IMR-90 (cell line): ENCODE results near the gene FAM20B. TPM values are rescaled to one million over a fixed set of nuclear protein-coding genes. Genes with fewer than 3 reads are reported as not detected.

Source experiments
- ATAC-seq: fragments of 200-7000 bp; cut with Tn5 transposase; 2 replicates; pipeline ENCODE4 v1.9.1; 2020; ENCODE audit warnings: low read depth, mild to moderate bottlenecking, moderate library complexity
- BruUV-seq: library from RNA; stranded (reverse); fragments of 400-500 nt; replicated peaks from 2 replicates; lab custom pipeline; 2021; lab: Mats Ljungman, UMichigan
- CTCF ChIA-PET: fragments of 300-600 bp; formaldehyde crosslinking; extraction: SDS; loops from one replicate; lab custom pipeline; 2021; ENCODE audit warnings: antibody characterized with exemption; lab: Yijun Ruan, JAX
- POLR2A ChIA-PET: fragments of 300-600 bp; sonication (Branson Sonifier 250); formaldehyde crosslinking; loops from one replicate; lab custom pipeline; 2022; ENCODE audit warnings: antibody characterized with exemption; ENCODE audit not compliant: unreplicated experiment; lab: Charles Lee
- DNase-seq: peaks from one replicate; pipeline ENCODE4 v3.0.0; 2013
- H2AFZ ChIP-seq: replicated peaks from 2 replicates; pipeline ENCODE3; 2013; ENCODE audit warnings: low read length, mild to moderate bottlenecking; ENCODE audit not compliant: poor library complexity
- H2AK5ac ChIP-seq: 2 replicates; pipeline ENCODE4 v1.6.1; 2013; ENCODE audit warnings: low read depth, low read length, inconsistent platforms
- H2AK9ac ChIP-seq: replicated peaks from 2 replicates; pipeline ENCODE3; 2013; ENCODE audit warnings: mild to moderate bottlenecking, low read depth, low read length, moderate library complexity; ENCODE audit not compliant: poor library complexity
- H2BK120ac ChIP-seq: 2 replicates; pipeline ENCODE4 v1.6.1; 2013; ENCODE audit warnings: low read depth, low read length, inconsistent platforms
- H2BK15ac ChIP-seq: 3 replicates; pipeline ENCODE4 v1.6.1; 2013; ENCODE audit warnings: low read depth, low read length, inconsistent platforms
- H2BK20ac ChIP-seq: 2 replicates; pipeline ENCODE4 v1.6.1; 2013; ENCODE audit warnings: low read depth, mild to moderate bottlenecking, inconsistent platforms, low read length, moderate library complexity
- H2BK5ac ChIP-seq: 2 replicates; pipeline ENCODE4 v1.6.1; 2013; ENCODE audit warnings: mild to moderate bottlenecking, low read depth, low read length, inconsistent platforms; ENCODE audit not compliant: poor library complexity, severe bottlenecking
- H3K14ac ChIP-seq: replicated peaks from 2 replicates; pipeline ENCODE4 v1.6.1; 2013; ENCODE audit warnings: low read depth, low read length, inconsistent platforms
- H3K18ac ChIP-seq: 2 replicates; pipeline ENCODE4 v1.6.1; 2013; ENCODE audit warnings: low read depth, low read length, control low read depth
- H3K23ac ChIP-seq: 2 replicates; pipeline ENCODE4 v1.6.1; 2013; ENCODE audit warnings: low read depth, low read length, inconsistent platforms
- H3K27ac ChIP-seq: 2 replicates; pipeline ENCODE4 v1.5.1; 2013; ENCODE audit warnings: mild to moderate bottlenecking, control low read depth, low read length; ENCODE audit not compliant: insufficient read depth
- H3K27me3 ChIP-seq: 2 replicates; pipeline ENCODE4 v1.6.1; 2013; ENCODE audit warnings: low read length; ENCODE audit not compliant: control insufficient read depth, insufficient read depth
- H3K36me3 ChIP-seq: 2 replicates; pipeline ENCODE4 v1.6.1; 2013; ENCODE audit warnings: low read length, mixed read lengths; ENCODE audit not compliant: control insufficient read depth, insufficient read depth
- H3K4ac ChIP-seq: 2 replicates; pipeline ENCODE4 v1.6.1; 2013; ENCODE audit warnings: low read depth, low read length, inconsistent platforms
- H3K4me1 ChIP-seq: 2 replicates; pipeline ENCODE4 v1.6.1; 2013; ENCODE audit warnings: low read length, mixed read lengths; ENCODE audit not compliant: control insufficient read depth, insufficient read depth
- H3K4me2 ChIP-seq: 2 replicates; pipeline ENCODE4 v1.6.1; 2013; ENCODE audit warnings: low read depth, mild to moderate bottlenecking, control low read depth, low read length, moderate library complexity
- H3K4me3 ChIP-seq: 2 replicates; pipeline ENCODE4 v1.5.1; 2013; ENCODE audit warnings: low read depth, mild to moderate bottlenecking, control low read depth, low read length, moderate library complexity; ENCODE audit not compliant: insufficient read depth
- H3K56ac ChIP-seq: 2 replicates; pipeline ENCODE4 v1.6.1; 2013; ENCODE audit warnings: low read length, inconsistent platforms; ENCODE audit not compliant: insufficient read depth; ENCODE audit errors: extremely low read depth
- H3K79me1 ChIP-seq, 2 experiments: 2 replicates each; pipeline ENCODE4 v1.6.1; 2013; ENCODE audit warnings: low read length in 2 of 2, inconsistent platforms in 1 of 2, low read depth in 1 of 2
- H3K9ac ChIP-seq: 2 replicates; pipeline ENCODE4 v1.6.1; 2013; ENCODE audit warnings: low read depth, low read length, control low read depth
- H3K9me1 ChIP-seq: 2 replicates; pipeline ENCODE4 v1.6.1; 2013; ENCODE audit warnings: low read length, inconsistent platforms; ENCODE audit not compliant: insufficient read depth
- H3K9me3 ChIP-seq: 2 replicates; pipeline ENCODE4 v1.6.1; 2013; ENCODE audit warnings: low read length; ENCODE audit not compliant: control insufficient read depth, insufficient read depth
- H4K20me1 ChIP-seq: 2 replicates; pipeline ENCODE4 v1.6.1; 2013; ENCODE audit warnings: low read length, inconsistent platforms; ENCODE audit not compliant: insufficient read depth
- H4K5ac ChIP-seq: 2 replicates; pipeline ENCODE4 v1.6.1; 2013; ENCODE audit warnings: mild to moderate bottlenecking, low read depth, low read length, control low read depth
- H4K8ac ChIP-seq, 2 experiments: 2 replicates each; pipeline ENCODE4 v1.6.1; 2013; ENCODE audit warnings: low read depth in 2 of 2, low read length in 2 of 2, control low read depth in 1 of 2, inconsistent platforms in 1 of 2
- H4K91ac ChIP-seq: 2 replicates; pipeline ENCODE4 v1.6.1; 2013; ENCODE audit warnings: low read depth, low read length, inconsistent platforms; ENCODE audit not compliant: insufficient read depth
- CEBPB ChIP-seq: IDR thresholded peaks from 2 replicates; pipeline ENCODE4 v1.6.1; 2012; ENCODE audit warnings: low read depth, low read length, improper control_type of control experiment
- POLR2A ChIP-seq: IDR thresholded peaks from 2 replicates; pipeline ENCODE4 v1.6.1; 2012; ENCODE audit warnings: mild to moderate bottlenecking, low read depth, low read length
- WGBS, 2 experiments: methylation state at CpG; one replicate each; pipeline versions ENCODE4 v1.1.5 to v1.1.7; 2013; ENCODE audit warnings: missing lambda C conversion rate in 2 of 2; ENCODE audit not compliant: insufficient read length in 1 of 2; ENCODE audit errors: extremely low coverage in 2 of 2; 5-methylcytosine and 5-hydroxymethylcytosine counted together
- dilution Hi-C: fragments of 300-500 bp; cut with HindIII; formaldehyde crosslinking; loops from one replicate; pipeline ENCODE4 v1.14.3; 2018; ENCODE audit warnings: low sequenced_read_pairs; ENCODE audit not compliant: unreplicated experiment
- in situ Hi-C: fragments of 300-500 bp; cut with MboI; formaldehyde crosslinking; loops from 3 replicates; pipeline ENCODE4 v1.14.3; 2019; ENCODE audit warnings: low sequenced_read_pairs, inconsistent platforms, mixed read lengths
- intact Hi-C: fragments of 100-400 bp; cut with micrococcal nuclease; formaldehyde crosslinking; loops from 2 replicates; pipeline ENCODE4 v1.10.0; 2022
- polyA plus RNA-seq, 3 experiments: library from polyadenylated mRNA; depleted of rRNA; stranded (reverse); fragments of >200 nt; gene quantifications; 2 replicates each; pipeline ENCODE4 v1.2.3, GENCODE V29; 2012; ENCODE audit warnings: low replicate concordance in 1 of 3
- total RNA-seq: library from RNA; depleted of rRNA; stranded (reverse); fragments of >200 nt; gene quantifications from 2 replicates; pipeline ENCODE4 v1.2.3, GENCODE V29; 2012

The FAM20B gene
- total and polyA plus RNA-seq, 2 of the 4 experiments (the other 2 are of a cell fraction): 17.1 to 38.4 TPM

- dilution Hi-C loops: no loop called here
- peaks cover 9% of the 10 kb centered on the region for H4K20me1 ChIP-seq
- H2AK9ac ChIP-seq: no peak overlapping the region
- H3K27ac ChIP-seq: no peak overlapping the region
- H3K4ac ChIP-seq: 0 out of 2 replicates have a peak overlapping the region, but pooled peaks have one; percentile 64
- no peak overlapping the region for H3K14ac ChIP-seq
- H2BK20ac ChIP-seq: no peak overlapping the region
- no peak overlapping the region for H3K4me3 ChIP-seq
- 65% methylated on average over 5 of the region's 14 CpGs; no CpG with 5 or more reads in 1 of the 2 experiments for WGBS, 2 experiments
- H2BK5ac ChIP-seq: no peak overlapping the region
- no peaks in the 10 kb centered on the region for H3K36me3 ChIP-seq
- H3K27me3 ChIP-seq: no peaks in the 10 kb centered on the region
- H3K9me3 ChIP-seq: no peaks in the 10 kb centered on the region
- TF ChIP-seq CEBPB: peak; percentile 74
- no peak for TF ChIP-seq POLR2A
- H3K79me1 ChIP-seq: peaks cover 24 to 39% of the 10 kb centered on the region in 2 experiments
- peak overlapping the region; percentile 1; the same call in 1 of the 2 replicates for H3K23ac ChIP-seq
- H4K5ac ChIP-seq: no peak overlapping the region
- no peak overlapping the region for H4K8ac ChIP-seq
- no peak overlapping the region for H3K56ac ChIP-seq
- H3K9ac ChIP-seq: no peak overlapping the region
- H3K18ac ChIP-seq: no peak overlapping the region
- in situ Hi-C loops: no loop called here
- no peak overlapping the region for H2BK120ac ChIP-seq
- intact Hi-C loops: no loop called here
- no peak overlapping the region for H2AK5ac ChIP-seq
- no peak overlapping the region for H3K4me2 ChIP-seq
- peaks cover 3% of the 10 kb centered on the region for H3K4me1 ChIP-seq
- ChIA-PET POLR2A (no interaction called here), CTCF (no interaction called here)
- peaks cover 12% of the 10 kb centered on the region; the same call in 1 of the 2 replicates for H3K9me1 ChIP-seq
- ATAC-seq (peak; percentile 30), DNase-seq (no peak)
- H2AFZ ChIP-seq: no peak overlapping the region
- no TSS peak for BruUV-seq
- H4K91ac ChIP-seq: 0 out of 2 replicates have a peak overlapping the region, but pooled peaks have one; percentile 61
- H2BK15ac ChIP-seq: no peak overlapping the region
These were observed 21.3 kb downstream of the FAM20B start for GRCh38 chr1:179046808-179047635.
